HepG2 (cell line): ENCODE results near the gene L2HGDH. TPM values are rescaled to one million over a fixed set of nuclear protein-coding genes. Genes with fewer than 3 reads are reported as not detected.
A peak's percentile ranks its signal among the peaks of the same experiment; 100 is the strongest.

Experiments used
- EEA1 ChIP-seq: sonication (generic); formaldehyde crosslinking; IDR thresholded peaks from 2 replicates; pipeline ENCODE4 v1.5.1; 2020; ENCODE audit warnings: mild to moderate bottlenecking, missing genetic modification reagents, borderline replicate concordance
- ELF1 ChIP-seq: sonication (generic); formaldehyde crosslinking; IDR thresholded peaks from 2 replicates; pipeline ENCODE4 v1.4.0; 2020; ENCODE audit warnings: missing genetic modification reagents
- GMEB1 ChIP-seq: sonication (generic); formaldehyde crosslinking; IDR thresholded peaks from 2 replicates; pipeline ENCODE4 v1.5.1; 2020; ENCODE audit warnings: missing genetic modification reagents, mild to moderate bottlenecking, borderline replicate concordance
- NFKBIZ ChIP-seq: IDR thresholded peaks from 2 replicates; pipeline ENCODE4 v1.6.1; 2018; ENCODE audit warnings: missing genetic modification reagents, missing compliant biosample characterization
- NR1H2 ChIP-seq: sonication (generic); formaldehyde crosslinking; IDR thresholded peaks from 2 replicates; pipeline ENCODE4 v1.8.1; 2022; ENCODE audit warnings: low read depth, missing genetic modification reagents, borderline replicate concordance
- WIZ ChIP-seq: sonication (generic); formaldehyde crosslinking; IDR thresholded peaks from 2 replicates; pipeline ENCODE4 v1.5.1; 2020; ENCODE audit warnings: mild to moderate bottlenecking, missing genetic modification reagents
- XRCC5 ChIP-seq: fragments of 200-400 bp; formaldehyde crosslinking; optimal IDR thresholded peaks from 2 replicates; pipeline ENCODE3; 2017; ENCODE audit warnings: mild to moderate bottlenecking, low read length
- ZNF225 ChIP-seq: sonication (generic); formaldehyde crosslinking; IDR thresholded peaks from 2 replicates; pipeline ENCODE4 v1.4.0; 2020; ENCODE audit warnings: mild to moderate bottlenecking, missing genetic modification reagents
- ZNF614 ChIP-seq: IDR thresholded peaks from 2 replicates; pipeline ENCODE4 v1.6.1; 2018; ENCODE audit warnings: missing biosample characterization, missing genetic modification reagents, inconsistent platforms, borderline replicate concordance
- ZNF768 ChIP-seq: sonication (generic); formaldehyde crosslinking; IDR thresholded peaks from 2 replicates; pipeline ENCODE4 v1.4.0; 2020; ENCODE audit warnings: missing genetic modification reagents
- ZNF792 ChIP-seq: IDR thresholded peaks from 2 replicates; pipeline ENCODE4 v1.6.1; 2016
- ZSCAN12 ChIP-seq: sonication (generic); formaldehyde crosslinking; IDR thresholded peaks from 2 replicates; pipeline ENCODE4 v1.9.0; 2021; ENCODE audit warnings: mild to moderate bottlenecking, missing genetic modification reagents
- polyA plus RNA-seq, 8 experiments: library from polyadenylated mRNA; depleted of rRNA in 3 of 8; stranded (reverse) in 7 of 8; unstranded in 1 of 8; fragments of >200 nt; fragmentation: Illumina TruSeq in 4 of 8; extraction: Trizol in 4 of 8; gene quantifications; 2 replicates each; pipeline versions ENCODE4 v1.2.1 to v1.2.3, GENCODE V29; 2011 to 2016; ENCODE audit warnings: low read depth in 4 of 8, missing spikeins in 1 of 8, mixed read lengths in 1 of 8; ENCODE audit not compliant: insufficient read depth in 1 of 8
- total RNA-seq, 5 experiments: library from RNA; depleted of rRNA; stranded (reverse); fragments of >200 nt; fragmentation: Illumina TruSeq; extraction: Trizol; gene quantifications; 2 replicates each; pipeline ENCODE4 v1.2.3, GENCODE V29; 2016; ENCODE audit warnings: low read depth in 1 of 5
- TF ChIP-seq, protein P1 (sequence below): sonication (generic); formaldehyde crosslinking; IDR thresholded peaks from 2 replicates; pipeline ENCODE4 v1.5.1; 2020; ENCODE audit warnings: mild to moderate bottlenecking, missing genetic modification reagents, moderate library complexity
- TF ChIP-seq, protein P2 (sequence below), 2 experiments: sonication (generic) in 1 of 2; formaldehyde crosslinking in 1 of 2; IDR thresholded peaks; 2 replicates each; pipeline versions ENCODE4 v1.4.0 to v1.6.1; 2016 to 2020; ENCODE audit warnings: borderline replicate concordance in 1 of 2, low read depth in 1 of 2, mild to moderate bottlenecking in 1 of 2, missing genetic modification reagents in 1 of 2
- TF ChIP-seq, protein P3 (sequence below): sonication (generic); formaldehyde crosslinking; IDR thresholded peaks from 2 replicates; pipeline ENCODE4 v1.5.0; 2020; ENCODE audit warnings: missing genetic modification reagents
- TF ChIP-seq, protein P4 (sequence below): sonication (generic); formaldehyde crosslinking; IDR thresholded peaks from 2 replicates; pipeline ENCODE4 v1.5.0; 2020; ENCODE audit warnings: missing genetic modification reagents

L2HGDH gene
- total and polyA plus RNA-seq, 2 of the 13 experiments (the other 11 are each of a cell fraction or from before 2014, with no cell fraction given), result 3.3 to 5.0 TPM

DNA sequence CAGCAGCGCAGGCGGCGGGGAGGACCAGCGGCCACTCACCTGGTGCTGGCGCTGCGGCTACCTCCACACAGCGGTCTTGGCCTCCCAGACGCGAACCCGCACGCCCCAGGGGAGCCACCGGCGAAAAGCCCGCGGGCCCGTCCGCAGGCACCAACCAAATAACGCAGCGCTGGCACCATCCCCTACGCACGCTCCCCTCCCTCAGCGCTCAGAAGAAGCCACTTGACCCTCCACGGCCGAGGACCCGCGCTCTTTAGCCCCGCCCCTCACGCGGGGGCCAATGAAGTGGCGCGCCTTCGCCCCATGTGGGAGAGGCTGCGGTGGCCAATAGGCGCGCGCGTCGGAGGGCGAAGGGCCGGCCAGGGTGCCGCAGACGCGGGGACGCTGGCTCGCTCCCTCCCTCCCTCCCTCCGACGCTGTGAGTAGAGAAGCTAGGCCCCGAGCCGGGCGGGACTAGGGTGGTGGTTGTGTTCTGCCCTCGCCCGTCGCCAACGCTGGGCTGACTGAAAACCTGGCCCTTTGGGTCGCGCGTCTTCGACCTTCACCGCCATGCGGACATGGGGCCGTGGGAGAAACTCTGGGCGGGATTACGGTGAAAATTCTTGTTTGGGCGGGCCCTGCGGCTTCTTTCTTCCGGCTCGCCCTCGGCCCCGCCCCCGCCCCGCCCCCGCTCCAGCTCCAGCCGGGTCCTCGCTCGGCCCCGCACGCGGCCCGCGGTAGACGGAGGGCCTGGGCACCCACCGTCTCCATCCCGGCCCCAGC is at the start of gene L2HGDH, which contains the start of gene DMAC2L (continued):
- TF ChIP-seq GMEB1 (peak; percentile 95), EEA1 (peak; percentile 72; the same call in 1 of the 2 replicates), ZNF792 (CRISPR knock-in tag) (peak; percentile 65; the same call in 1 of the 2 replicates), ZNF225 (peak; percentile 64), ZNF614 (CRISPR knock-in tag) (peak; percentile 56; the same call in 1 of the 2 replicates), WIZ (peak; percentile 82), XRCC5 (peak; percentile 28), ZSCAN12 (CRISPR knock-in tag) (peak; percentile 68; the same call in 1 of the 2 replicates), NFKBIZ (CRISPR knock-in tag) (0 out of 2 replicates have a peak, but pooled peaks have one; percentile 12), ELF1 (CRISPR knock-in tag) (no peak; the same call in 1 of the 2 replicates), NR1H2 (no peak), ZNF768 (peak; percentile 46)
- TF ChIP-seq, protein P1, sequence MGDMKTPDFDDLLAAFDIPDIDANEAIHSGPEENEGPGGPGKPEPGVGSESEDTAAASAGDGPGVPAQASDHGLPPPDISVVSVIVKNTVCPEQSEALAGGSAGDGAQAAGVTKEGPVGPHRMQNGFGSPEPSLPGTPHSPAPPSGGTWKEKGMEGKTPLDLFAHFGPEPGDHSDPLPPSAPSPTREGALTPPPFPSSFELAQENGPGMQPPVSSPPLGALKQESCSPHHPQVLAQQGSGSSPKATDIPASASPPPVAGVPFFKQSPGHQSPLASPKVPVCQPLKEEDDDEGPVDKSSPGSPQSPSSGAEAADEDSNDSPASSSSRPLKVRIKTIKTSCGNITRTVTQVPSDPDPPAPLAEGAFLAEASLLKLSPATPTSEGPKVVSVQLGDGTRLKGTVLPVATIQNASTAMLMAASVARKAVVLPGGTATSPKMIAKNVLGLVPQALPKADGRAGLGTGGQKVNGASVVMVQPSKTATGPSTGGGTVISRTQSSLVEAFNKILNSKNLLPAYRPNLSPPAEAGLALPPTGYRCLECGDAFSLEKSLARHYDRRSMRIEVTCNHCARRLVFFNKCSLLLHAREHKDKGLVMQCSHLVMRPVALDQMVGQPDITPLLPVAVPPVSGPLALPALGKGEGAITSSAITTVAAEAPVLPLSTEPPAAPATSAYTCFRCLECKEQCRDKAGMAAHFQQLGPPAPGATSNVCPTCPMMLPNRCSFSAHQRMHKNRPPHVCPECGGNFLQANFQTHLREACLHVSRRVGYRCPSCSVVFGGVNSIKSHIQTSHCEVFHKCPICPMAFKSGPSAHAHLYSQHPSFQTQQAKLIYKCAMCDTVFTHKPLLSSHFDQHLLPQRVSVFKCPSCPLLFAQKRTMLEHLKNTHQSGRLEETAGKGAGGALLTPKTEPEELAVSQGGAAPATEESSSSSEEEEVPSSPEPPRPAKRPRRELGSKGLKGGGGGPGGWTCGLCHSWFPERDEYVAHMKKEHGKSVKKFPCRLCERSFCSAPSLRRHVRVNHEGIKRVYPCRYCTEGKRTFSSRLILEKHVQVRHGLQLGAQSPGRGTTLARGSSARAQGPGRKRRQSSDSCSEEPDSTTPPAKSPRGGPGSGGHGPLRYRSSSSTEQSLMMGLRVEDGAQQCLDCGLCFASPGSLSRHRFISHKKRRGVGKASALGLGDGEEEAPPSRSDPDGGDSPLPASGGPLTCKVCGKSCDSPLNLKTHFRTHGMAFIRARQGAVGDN (CRISPR knock-in tag), result peak; percentile 98
- TF ChIP-seq, protein P2, sequence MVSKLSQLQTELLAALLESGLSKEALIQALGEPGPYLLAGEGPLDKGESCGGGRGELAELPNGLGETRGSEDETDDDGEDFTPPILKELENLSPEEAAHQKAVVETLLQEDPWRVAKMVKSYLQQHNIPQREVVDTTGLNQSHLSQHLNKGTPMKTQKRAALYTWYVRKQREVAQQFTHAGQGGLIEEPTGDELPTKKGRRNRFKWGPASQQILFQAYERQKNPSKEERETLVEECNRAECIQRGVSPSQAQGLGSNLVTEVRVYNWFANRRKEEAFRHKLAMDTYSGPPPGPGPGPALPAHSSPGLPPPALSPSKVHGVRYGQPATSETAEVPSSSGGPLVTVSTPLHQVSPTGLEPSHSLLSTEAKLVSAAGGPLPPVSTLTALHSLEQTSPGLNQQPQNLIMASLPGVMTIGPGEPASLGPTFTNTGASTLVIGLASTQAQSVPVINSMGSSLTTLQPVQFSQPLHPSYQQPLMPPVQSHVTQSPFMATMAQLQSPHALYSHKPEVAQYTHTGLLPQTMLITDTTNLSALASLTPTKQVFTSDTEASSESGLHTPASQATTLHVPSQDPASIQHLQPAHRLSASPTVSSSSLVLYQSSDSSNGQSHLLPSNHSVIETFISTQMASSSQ (IDR thresholded peaks at IDR 0.05; ENCODE audit: low read depth), result no peak
- TF ChIP-seq, protein P2 (CRISPR knock-in tag; IDR thresholded peaks at IDR 0.05; ENCODE audit: borderline replicate concordance), result peak; percentile 73; the same call in 1 of the 2 replicates
- TF ChIP-seq, protein P3, sequence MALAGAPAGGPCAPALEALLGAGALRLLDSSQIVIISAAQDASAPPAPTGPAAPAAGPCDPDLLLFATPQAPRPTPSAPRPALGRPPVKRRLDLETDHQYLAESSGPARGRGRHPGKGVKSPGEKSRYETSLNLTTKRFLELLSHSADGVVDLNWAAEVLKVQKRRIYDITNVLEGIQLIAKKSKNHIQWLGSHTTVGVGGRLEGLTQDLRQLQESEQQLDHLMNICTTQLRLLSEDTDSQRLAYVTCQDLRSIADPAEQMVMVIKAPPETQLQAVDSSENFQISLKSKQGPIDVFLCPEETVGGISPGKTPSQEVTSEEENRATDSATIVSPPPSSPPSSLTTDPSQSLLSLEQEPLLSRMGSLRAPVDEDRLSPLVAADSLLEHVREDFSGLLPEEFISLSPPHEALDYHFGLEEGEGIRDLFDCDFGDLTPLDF (CRISPR knock-in tag), result peak; percentile 60
- TF ChIP-seq, protein P4, sequence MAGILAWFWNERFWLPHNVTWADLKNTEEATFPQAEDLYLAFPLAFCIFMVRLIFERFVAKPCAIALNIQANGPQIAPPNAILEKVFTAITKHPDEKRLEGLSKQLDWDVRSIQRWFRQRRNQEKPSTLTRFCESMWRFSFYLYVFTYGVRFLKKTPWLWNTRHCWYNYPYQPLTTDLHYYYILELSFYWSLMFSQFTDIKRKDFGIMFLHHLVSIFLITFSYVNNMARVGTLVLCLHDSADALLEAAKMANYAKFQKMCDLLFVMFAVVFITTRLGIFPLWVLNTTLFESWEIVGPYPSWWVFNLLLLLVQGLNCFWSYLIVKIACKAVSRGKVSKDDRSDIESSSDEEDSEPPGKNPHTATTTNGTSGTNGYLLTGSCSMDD (CRISPR knock-in tag), result peak; percentile 81; the same call in 1 of the 2 replicates
